Endothelial cell of umbilical vein (primary cell): ENCODE data around the gene HNMT. TPM values are rescaled to one million over a fixed set of nuclear protein-coding genes. Genes with fewer than 3 reads are reported as not detected.

Source experiments
- BruUV-seq: library from RNA; stranded (reverse); fragments of 400-500 nt; replicated peaks from 2 replicates; lab custom pipeline; 2021; lab: Mats Ljungman, UMichigan
- CTCF ChIA-PET: fragments of 300-600, 350-600 bp; sonication (Branson Sonifier 250); formaldehyde crosslinking; loops from one replicate; lab custom pipeline; 2021; ENCODE audit warnings: antibody characterized with exemption, inconsistent platforms; lab: Charles Lee
- POLR2A ChIA-PET: fragments of 300-600, 350-600 bp; sonication (Branson Sonifier 250); formaldehyde crosslinking; loops from one replicate; lab custom pipeline; 2021; ENCODE audit warnings: antibody characterized with exemption, inconsistent platforms; lab: Charles Lee
- DNase-seq: peaks from one replicate; pipeline ENCODE4 v3.0.0-alpha.2; 2011; ENCODE audit warnings: low read depth, low spot score
- FAIRE-seq: peaks from 2 replicates; lab custom pipeline; 2011; peaks lifted over from hg19 to GRCh38; lab: Jason Lieb, UNC
- H2AFZ ChIP-seq: 2 replicates; pipeline ENCODE4 v1.6.0; 2012; ENCODE audit warnings: low read depth, low read length, control low read depth, inconsistent platforms
- H3K27ac ChIP-seq: 2 replicates; pipeline ENCODE4 v1.5.1; 2011; ENCODE audit warnings: low read depth, mild to moderate bottlenecking, control low read depth, low read length, moderate library complexity; ENCODE audit not compliant: insufficient read depth
- H3K27me3 ChIP-seq, 2 experiments: 2 replicates each; pipeline versions ENCODE4 v1.6.0 to v1.6.1; 2011; ENCODE audit warnings: low read length in 2 of 2, mixed read lengths in 1 of 2; ENCODE audit not compliant: control insufficient read depth in 2 of 2, insufficient read depth in 2 of 2
- H3K36me3 ChIP-seq, 2 experiments: 2 replicates in 1 of 2; 3 replicates in 1 of 2; pipeline ENCODE4 v1.5.1; 2011; ENCODE audit warnings: low read length in 2 of 2, mild to moderate bottlenecking in 1 of 2, moderate library complexity in 1 of 2; ENCODE audit not compliant: control insufficient read depth in 2 of 2, insufficient read depth in 2 of 2; ENCODE audit errors: extremely low read depth in 1 of 2
- H3K4me1 ChIP-seq: 3 replicates; pipeline ENCODE4 v1.5.1; 2011; ENCODE audit warnings: mild to moderate bottlenecking, low read length; ENCODE audit not compliant: control insufficient read depth, insufficient read depth; ENCODE audit errors: extremely low read depth
- H3K4me2 ChIP-seq: 2 replicates; pipeline ENCODE4 v1.6.1; 2011; ENCODE audit warnings: low read length, control low read depth, mixed read lengths; ENCODE audit not compliant: insufficient read depth
- H3K4me3 ChIP-seq, 3 experiments: fragments of 200-600 bp in 1 of 3; sonication (generic), shearing (Covaris generic) in 1 of 3; replicated peaks in 1 of 3; 2 replicates each; pipeline ENCODE4 v1.5.1; 2011 to 2016; ENCODE audit warnings: control low read depth in 3 of 3, low read length in 3 of 3, mild to moderate bottlenecking in 2 of 3, inconsistent platforms in 1 of 3, low read depth in 1 of 3, moderate library complexity in 1 of 3; ENCODE audit not compliant: insufficient read depth in 1 of 3
- H3K79me2 ChIP-seq: 2 replicates; pipeline ENCODE4 v1.6.0; 2012; ENCODE audit warnings: low read length, inconsistent platforms; ENCODE audit not compliant: control insufficient read depth, insufficient read depth
- H3K9ac ChIP-seq: replicated peaks from 2 replicates; pipeline ENCODE3; 2011; ENCODE audit warnings: low read length, control low read depth; ENCODE audit not compliant: insufficient read depth; ENCODE audit errors: extremely low read depth
- H3K9me1 ChIP-seq: replicated peaks from 3 replicates; pipeline ENCODE4 v1.6.0; 2011; ENCODE audit warnings: mild to moderate bottlenecking, low read length; ENCODE audit not compliant: control insufficient read depth, insufficient read depth; ENCODE audit errors: extremely low read depth
- H3K9me3 ChIP-seq: replicated peaks from 2 replicates; pipeline ENCODE4 v1.5.1; 2012; ENCODE audit warnings: low read length, inconsistent platforms; ENCODE audit not compliant: control insufficient read depth, insufficient read depth
- H4K20me1 ChIP-seq: replicated peaks from 2 replicates; pipeline ENCODE3; 2011; ENCODE audit warnings: mild to moderate bottlenecking, low read length; ENCODE audit not compliant: control insufficient read depth, insufficient read depth; ENCODE audit errors: extremely low read depth
- CTCF ChIP-seq, 2 donors: IDR thresholded peaks; 1 replicate in 1 of 2; 2 replicates in 1 of 2; pipeline ENCODE4 v1.5.1; 2011; ENCODE audit warnings: low read length in 2 of 2, mild to moderate bottlenecking in 2 of 2, moderate library complexity in 2 of 2, control low read depth in 1 of 2, inconsistent platforms in 1 of 2, low read depth in 1 of 2; ENCODE audit not compliant: insufficient read depth in 1 of 2; ENCODE audit errors: extremely low read depth in 1 of 2
- EZH2 ChIP-seq: IDR thresholded peaks from 2 replicates; pipeline ENCODE4 v1.6.1; 2012; ENCODE audit warnings: borderline replicate concordance, low read depth, mild to moderate bottlenecking, moderate library complexity, low read length, inconsistent platforms; ENCODE audit not compliant: severe bottlenecking
- FOS ChIP-seq: IDR thresholded peaks from 2 replicates; pipeline ENCODE4 v1.6.1; 2011; ENCODE audit warnings: mild to moderate bottlenecking, low read length, moderate library complexity, borderline replicate concordance; ENCODE audit not compliant: insufficient read depth
- GATA2 ChIP-seq: IDR thresholded peaks from 2 replicates; pipeline ENCODE4 v1.7.0; 2011; ENCODE audit warnings: low read depth, mild to moderate bottlenecking, moderate library complexity, mixed read lengths, low read length; ENCODE audit not compliant: insufficient read length, insufficient read depth
- JUN ChIP-seq: IDR thresholded peaks from 2 replicates; pipeline ENCODE4 v1.6.1; 2011; ENCODE audit warnings: borderline replicate concordance, low read depth; ENCODE audit not compliant: insufficient read length, insufficient read depth
- MAX ChIP-seq: IDR thresholded peaks from 2 replicates; pipeline ENCODE4 v1.6.1; 2011; ENCODE audit not compliant: insufficient read depth, insufficient read length
- MYC ChIP-seq: IDR thresholded peaks from one replicate; pipeline ENCODE4 v1.6.1; 2011; ENCODE audit warnings: mild to moderate bottlenecking, low read depth, low read length
- POLR2A ChIP-seq: IDR thresholded peaks from 2 replicates; pipeline ENCODE4 v1.6.1; 2012; ENCODE audit warnings: low read depth, mild to moderate bottlenecking, control low read depth, low read length
- POLR2AphosphoS5 ChIP-seq: IDR thresholded peaks from 2 replicates; pipeline ENCODE4 v1.6.1; 2012; ENCODE audit warnings: low read depth, mild to moderate bottlenecking, control low read depth, low read length, moderate library complexity; ENCODE audit not compliant: insufficient read depth
- dilution Hi-C: fragments of 300-500 bp; cut with MboI; formaldehyde crosslinking; loops from one replicate; pipeline ENCODE4 v1.15.0; 2019; ENCODE audit warnings: low sequenced_read_pairs; ENCODE audit not compliant: extremely low pct_ligation_motif_present
- intact Hi-C: fragments of 100-400 bp; cut with micrococcal nuclease; formaldehyde crosslinking; loops from one replicate; pipeline ENCODE4 v1.10.0; 2022
- polyA plus RNA-seq, 4 experiments: library from polyadenylated mRNA; depleted of rRNA in 3 of 4; stranded (reverse) in 3 of 4; unstranded in 1 of 4; fragments of >200 nt; gene quantifications; 2 replicates each; pipeline versions ENCODE4 v1.2.1 to v1.2.3, GENCODE V29; 2011 to 2012; ENCODE audit warnings: missing spikeins in 1 of 4
- total RNA-seq: library from RNA; stranded (reverse); gene quantifications from 2 replicates; pipeline ENCODE4 v1.2.3, GENCODE V29; 2021

HNMT gene
- total and polyA plus RNA-seq, 2 donors (not counting 3 experiments of a cell fraction or from before 2014, with no cell fraction given) = 8.6 to 16.9 TPM

- dilution Hi-C loops = no loop called here
- no peak overlapping the region for H3K27ac ChIP-seq
- no peaks in the 10 kb centered on the region for H4K20me1 ChIP-seq
- ChIA-PET POLR2A (no interaction called here), CTCF (interaction anchor here (0.5 to 1.0 kb wide), 2 partner anchors 11 to 12 kb away, joined by 3 to 4 read pairs; no protein-coding TSS in a partner anchor)
- intact Hi-C loops = no loop called here
- H3K4me1 ChIP-seq = no peaks in the 10 kb centered on the region
- H3K4me2 ChIP-seq = no peak overlapping the region
- TF ChIP-seq MYC (no peak), JUN (no peak), POLR2A (no peak), EZH2 (no peak), POLR2AphosphoS5 (no peak), CTCF (IDR thresholded peaks at IDR 0.05; ENCODE audit: extremely low read depth in 1 of 2, insufficient read depth in 1 of 2, low read depth in 1 of 2, low read length in 2 of 2) (no peak)
- BruUV-seq = no TSS peak
- peaks cover 0 to 2% of the 10 kb centered on the region in 2 experiments for H3K27me3 ChIP-seq
- H3K4me3 ChIP-seq = no peak overlapping the region
- no peak overlapping the region for H3K9ac ChIP-seq
- H3K36me3 ChIP-seq = no peaks in the 10 kb centered on the region
- no peaks in the 10 kb centered on the region for H3K9me3 ChIP-seq
- no peak overlapping the region for H2AFZ ChIP-seq
- H3K79me2 ChIP-seq = no peaks in the 10 kb centered on the region
- DNase-seq (no peak), FAIRE-seq (no peak)
- no peaks in the 10 kb centered on the region for H3K9me1 ChIP-seq
Observed at GRCh38 chr2:138036522-138036921, 72.2 kb downstream of the HNMT start.

- TF ChIP-seq CTCF (IDR thresholded peaks at IDR 0.05; ENCODE audit: extremely low read depth in 1 of 2, insufficient read depth in 1 of 2, low read depth in 1 of 2, low read length in 2 of 2) = no peak
- TF ChIP-seq JUN = no peak
- no peak for TF ChIP-seq FOS
- no peak for TF ChIP-seq POLR2AphosphoS5
- TF ChIP-seq POLR2A = no peak
- no peak for TF ChIP-seq GATA2
- TF ChIP-seq MAX = no peak
- no peak for TF ChIP-seq EZH2
- H3K9me3 ChIP-seq = no peaks in the 10 kb centered on the region
- POLR2A ChIA-PET = no interaction called here
- no peaks in the 10 kb centered on the region for H3K9me1 ChIP-seq
- DNase-seq (no peak), FAIRE-seq (no peak)
- H3K79me2 ChIP-seq = no peaks in the 10 kb centered on the region
- H3K4me1 ChIP-seq = no peaks in the 10 kb centered on the region
- H3K36me3 ChIP-seq = no peaks in the 10 kb centered on the region
- H3K9ac ChIP-seq = no peak overlapping the region
- H3K4me2 ChIP-seq = no peak overlapping the region
- no peaks in the 10 kb centered on the region for H4K20me1 ChIP-seq
- H2AFZ ChIP-seq = no peak overlapping the region
- H3K4me3 ChIP-seq = no peak overlapping the region
- dilution Hi-C loops = no loop called here
- intact Hi-C loops = no loop called here
- peaks cover 0 to 2% of the 10 kb centered on the region in 2 experiments for H3K27me3 ChIP-seq
- CTCF ChIA-PET = no interaction called here
- BruUV-seq = no TSS peak
- H3K27ac ChIP-seq = no peak overlapping the region
Observed at GRCh38 chr2:138037090-138037489, 72.8 kb downstream of the HNMT start.
